DOHH2 (cell line): ENCODE measurements around the gene DMAC2.

Source experiments
- H3F3A ChIP-seq: fragments of 200-600 bp; sonication (generic), shearing (Covaris generic); 2 replicates; pipeline ENCODE4 v1.6.0; 2016; ENCODE audit warnings: antibody characterized with exemption, mild to moderate bottlenecking; ENCODE audit not compliant: control insufficient read depth, insufficient read depth
- H3K27ac ChIP-seq: fragments of 200-600 bp; sonication (generic); 2 replicates; pipeline ENCODE4 v1.5.1; 2014; ENCODE audit warnings: low read depth, mild to moderate bottlenecking, low read length, moderate library complexity
- H3K27me3 ChIP-seq: fragments of 200-600 bp; sonication (generic); 2 replicates; pipeline ENCODE4 v1.6.1; 2014; ENCODE audit warnings: mild to moderate bottlenecking, low read length, mixed read lengths; ENCODE audit not compliant: control insufficient read depth
- H3K36me3 ChIP-seq: fragments of 200-600 bp; sonication (generic); 2 replicates; pipeline ENCODE4 v1.6.1; 2014; ENCODE audit warnings: mild to moderate bottlenecking, low read length, moderate library complexity, mixed read lengths; ENCODE audit not compliant: control insufficient read depth
- H3K4me1 ChIP-seq: fragments of 200-600 bp; sonication (generic); 2 replicates; pipeline ENCODE4 v1.6.1; 2014; ENCODE audit warnings: mild to moderate bottlenecking, low read length, mixed read lengths; ENCODE audit not compliant: control insufficient read depth
- H3K4me2 ChIP-seq: fragments of 200-600 bp; sonication (generic); 2 replicates; pipeline ENCODE4 v1.6.0; 2014; ENCODE audit warnings: mild to moderate bottlenecking, low read length, moderate library complexity
- H3K4me3 ChIP-seq: fragments of 200-600 bp; sonication (generic); 2 replicates; pipeline ENCODE4 v1.5.1; 2014; ENCODE audit warnings: mild to moderate bottlenecking, low read length, mixed read lengths
- H3K79me2 ChIP-seq: fragments of 200-600 bp; sonication (generic); 2 replicates; pipeline ENCODE4 v1.6.1; 2014; ENCODE audit warnings: mild to moderate bottlenecking, low read length, mixed read lengths; ENCODE audit not compliant: control insufficient read depth
- H3K9me2 ChIP-seq: fragments of 200-600 bp; sonication (generic); replicated peaks from 2 replicates; pipeline ENCODE4 v1.6.1; 2014; ENCODE audit warnings: mild to moderate bottlenecking, low read length, mixed read lengths; ENCODE audit not compliant: control insufficient read depth
- H3K9me3 ChIP-seq: fragments of 200-600 bp; sonication (generic); 2 replicates; pipeline ENCODE4 v1.6.1; 2014; ENCODE audit warnings: antibody characterized with exemption, low read length, mixed read lengths; ENCODE audit not compliant: control insufficient read depth, insufficient read depth
- H4K20me1 ChIP-seq: fragments of 200-600 bp; sonication (generic); 2 replicates; pipeline ENCODE4 v1.6.0; 2014; ENCODE audit warnings: low read depth, mild to moderate bottlenecking, antibody characterized with exemption, low read length, moderate library complexity; ENCODE audit not compliant: control insufficient read depth, insufficient read depth
- CTCF ChIP-seq: fragments of 200-600 bp; sonication (generic); IDR thresholded peaks from one replicate; pipeline ENCODE4 v1.5.1; 2014; ENCODE audit warnings: antibody characterized with exemption, mild to moderate bottlenecking, low read depth, low read length; ENCODE audit not compliant: poor library complexity, severe bottlenecking
- EZH2phosphoT487 ChIP-seq: fragments of 200-600 bp; sonication (generic); IDR thresholded peaks from 2 replicates; pipeline ENCODE4 v1.6.1; 2017; ENCODE audit warnings: borderline replicate concordance, mild to moderate bottlenecking, antibody characterized with exemption, low read length, moderate library complexity, mixed read lengths

Gene DMAC2

GRCh38 chr19:41425174-41426115, 14.3 kb downstream of the DMAC2 start:
- H3K36me3 ChIP-seq: peaks cover 5% of the 10 kb centered on the region; the same call in 1 of the 2 replicates
- H3K27ac ChIP-seq: no peak overlapping the region

DNA sequence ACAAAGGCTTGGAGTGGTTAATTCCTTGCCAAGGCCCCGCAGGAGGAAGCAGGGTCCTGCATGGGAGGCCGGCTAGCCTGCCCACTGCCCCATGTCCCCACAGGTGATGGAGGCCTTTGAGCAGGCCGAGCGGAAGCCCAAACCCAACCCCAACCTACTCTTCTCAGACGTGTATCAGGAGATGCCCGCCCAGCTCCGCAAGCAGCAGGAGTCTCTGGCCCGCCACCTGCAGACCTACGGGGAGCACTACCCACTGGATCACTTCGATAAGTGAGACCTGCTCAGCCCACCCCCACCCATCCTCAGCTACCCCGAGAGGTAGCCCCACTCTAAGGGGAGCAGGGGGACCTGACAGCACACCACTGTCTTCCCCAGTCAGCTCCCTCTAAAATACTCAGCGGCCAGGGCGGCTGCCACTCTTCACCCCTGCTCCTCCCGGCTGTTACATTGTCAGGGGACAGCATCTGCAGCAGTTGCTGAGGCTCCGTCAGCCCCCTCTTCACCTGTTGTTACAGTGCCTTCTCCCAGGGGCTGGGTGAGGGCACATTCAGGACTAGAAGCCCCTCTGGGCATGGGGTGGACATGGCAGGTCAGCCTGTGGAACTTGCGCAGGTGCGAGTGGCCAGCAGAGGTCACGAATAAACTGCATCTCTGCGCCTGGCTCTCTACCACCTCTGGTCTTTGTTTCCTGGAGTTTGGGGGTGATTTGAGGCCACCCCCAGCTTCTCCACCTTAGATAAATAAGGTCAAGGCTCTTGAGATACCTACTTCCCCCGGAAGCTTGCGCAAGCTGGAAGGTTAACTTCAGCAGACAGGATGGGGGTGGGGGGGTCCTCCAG, 15.2 kb downstream of the DMAC2 start:
- Histone ChIP-seq H3K4me3 (no peak overlapping the region), H3K9me2 (no peaks in the 10 kb centered on the region), H3F3A (no peaks in the 10 kb centered on the region), H3K4me1 (peaks cover 17% of the 10 kb centered on the region), H3K4me2 (no peak overlapping the region), H3K9me3 (no peaks in the 10 kb centered on the region), H4K20me1 (no peaks in the 10 kb centered on the region), H3K27me3 (no peaks in the 10 kb centered on the region), H3K36me3 (peaks cover 10% of the 10 kb centered on the region; the same call in 1 of the 2 replicates), H3K79me2 (no peaks in the 10 kb centered on the region), H3K27ac (no peak overlapping the region)
- TF ChIP-seq CTCF (no peak), EZH2phosphoT487 (no peak)

More at GRCh38 chr19:41425174-41426115, 14.3 kb downstream of the DMAC2 start:
- H3K79me2 ChIP-seq: no peaks in the 10 kb centered on the region
- no peaks in the 10 kb centered on the region for H3K9me2 ChIP-seq
- H3K9me3 ChIP-seq: no peaks in the 10 kb centered on the region
- H3K4me3 ChIP-seq: no peak overlapping the region
- H4K20me1 ChIP-seq: no peaks in the 10 kb centered on the region
- TF ChIP-seq EZH2phosphoT487 (no peak), CTCF (no peak)
- H3K4me2 ChIP-seq: no peak overlapping the region
- H3F3A ChIP-seq: no peaks in the 10 kb centered on the region
- no peaks in the 10 kb centered on the region for H3K27me3 ChIP-seq
- peaks cover 17% of the 10 kb centered on the region for H3K4me1 ChIP-seq

GRCh38 chr19:41422955-41423354, 16.8 kb downstream of the DMAC2 start:
- H3K36me3 ChIP-seq: peaks cover 13% of the 10 kb centered on the region; the same call in 1 of the 2 replicates
- H3K4me1 ChIP-seq: peaks cover 9% of the 10 kb centered on the region
- H3K9me3 ChIP-seq: no peaks in the 10 kb centered on the region
- no peak overlapping the region for H3K27ac ChIP-seq
- no peaks in the 10 kb centered on the region for H3K79me2 ChIP-seq
- H3K9me2 ChIP-seq: no peaks in the 10 kb centered on the region
- no peaks in the 10 kb centered on the region for H4K20me1 ChIP-seq
- H3K27me3 ChIP-seq: no peaks in the 10 kb centered on the region
- no peak overlapping the region for H3K4me2 ChIP-seq
- no peaks in the 10 kb centered on the region for H3F3A ChIP-seq
- H3K4me3 ChIP-seq: no peak overlapping the region
- no peak for TF ChIP-seq EZH2phosphoT487
- TF ChIP-seq CTCF: no peak
